CD4-positive, alpha-beta T cell treated with Interferon gamma for 1 hour (primary cell): Measurements from ENCODE around the gene SAMD3.
"Not testable (repeated sequence)": the region's sequence is repeated elsewhere in the genome, so short reads cannot be mapped to it uniquely, and the experiment has no call there.

Source experiments
- DNase-seq: peaks from one replicate; pipeline ENCODE4 v3.0.0-alpha.2; 2020

Gene SAMD3, protein sequence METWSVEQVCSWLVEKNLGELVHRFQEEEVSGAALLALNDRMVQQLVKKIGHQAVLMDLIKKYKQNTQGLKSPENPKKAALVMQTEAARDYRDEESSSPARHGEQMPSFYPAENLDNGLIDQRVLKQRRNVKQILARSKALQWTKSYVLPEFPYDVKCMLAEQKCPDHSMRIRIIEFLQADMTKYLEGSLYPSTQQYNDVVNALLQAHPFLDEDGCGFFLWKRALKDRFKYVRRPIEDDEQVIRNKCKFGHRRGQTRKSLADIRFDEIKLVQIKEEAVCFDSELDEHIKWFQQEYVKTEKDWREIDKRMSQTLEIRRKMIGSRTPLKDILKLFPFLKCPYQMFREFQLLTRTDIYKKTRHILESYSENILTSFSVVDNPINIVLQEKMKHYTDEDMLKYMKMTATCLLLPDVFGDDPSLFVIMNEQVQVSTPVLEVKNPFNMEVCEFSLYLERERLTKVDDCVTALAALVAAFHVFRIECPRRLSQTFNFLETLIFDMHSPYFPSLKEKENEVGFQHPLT

DNA sequence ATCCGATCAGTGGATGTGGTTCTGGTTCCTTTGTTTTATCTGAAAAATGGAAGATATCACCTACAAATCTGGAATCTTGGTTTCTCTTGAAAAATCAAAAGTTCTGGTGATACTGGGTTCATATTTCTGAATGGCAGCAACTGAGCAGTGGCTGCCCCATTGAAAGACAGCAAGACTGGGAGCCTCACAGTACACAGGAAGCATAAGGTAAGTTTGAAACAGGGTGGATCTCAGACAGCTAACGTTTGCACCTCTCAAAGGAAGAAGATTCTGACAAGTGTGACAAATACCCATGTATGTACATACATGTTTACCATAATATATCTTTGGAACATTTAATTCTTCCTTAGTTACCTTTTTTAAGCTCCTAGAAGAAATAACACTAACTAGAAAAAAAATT lies at the start of gene SAMD3:
TSS of gene SAMD3 (minus strand) at position 177 of the 400 bp plus-strand sequence. CDS start 7,678 bp downstream, outside the sequence.
- no peak for DNase-seq

DNA sequence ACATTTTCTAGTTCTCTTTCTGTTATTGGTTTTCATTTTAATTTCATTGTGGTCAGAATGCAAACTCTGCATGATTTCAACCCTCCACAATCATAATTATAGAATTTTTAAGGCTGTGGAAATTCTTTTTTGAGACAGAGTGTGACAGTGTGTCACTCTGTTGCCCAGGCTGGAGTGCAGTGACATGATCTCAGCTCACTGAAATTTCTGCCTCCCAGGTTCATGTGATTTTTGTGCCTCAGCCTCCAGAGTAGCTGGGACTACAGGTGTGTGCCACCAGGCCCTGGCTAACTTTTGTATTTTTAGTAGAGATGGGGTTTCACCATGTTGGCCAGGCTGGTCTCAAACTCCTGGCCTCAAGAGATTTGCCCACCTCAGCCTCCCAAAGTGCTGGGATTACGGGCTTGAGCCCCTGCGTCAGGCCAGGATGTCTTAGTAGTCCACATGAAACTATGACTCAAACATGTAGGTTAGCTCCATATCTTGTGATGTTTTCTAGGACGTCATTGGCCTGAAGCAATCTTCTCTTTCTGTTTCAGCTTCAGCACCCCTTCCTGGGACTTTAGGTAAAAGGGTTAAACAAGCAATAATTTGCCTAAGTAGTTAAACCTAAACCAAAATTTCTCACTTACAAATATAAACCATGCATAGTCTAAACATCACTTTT lies 47.4 kb upstream of the SAMD3 start:
- DNase-seq = no peak

GRCh38 chr6:130265553-130265952 lies 42.8 kb upstream of the SAMD3 start:
- DNase-seq = not testable (repeated sequence)

GRCh38 chr6:130262008-130262407 lies 39.3 kb upstream of the SAMD3 start:
- DNase-seq = no peak

- DNase-seq = not testable (repeated sequence)
These were observed 38.8 kb upstream of the SAMD3 start for GRCh38 chr6:130261558-130261957.

GRCh38 chr6:130260614-130261241 lies 38.0 kb upstream of the SAMD3 start:
- peak; percentile 22 for DNase-seq

- DNase-seq = peak; percentile 29
These were observed 37.3 kb upstream of the SAMD3 start for GRCh38 chr6:130260050-130260462.

DNA sequence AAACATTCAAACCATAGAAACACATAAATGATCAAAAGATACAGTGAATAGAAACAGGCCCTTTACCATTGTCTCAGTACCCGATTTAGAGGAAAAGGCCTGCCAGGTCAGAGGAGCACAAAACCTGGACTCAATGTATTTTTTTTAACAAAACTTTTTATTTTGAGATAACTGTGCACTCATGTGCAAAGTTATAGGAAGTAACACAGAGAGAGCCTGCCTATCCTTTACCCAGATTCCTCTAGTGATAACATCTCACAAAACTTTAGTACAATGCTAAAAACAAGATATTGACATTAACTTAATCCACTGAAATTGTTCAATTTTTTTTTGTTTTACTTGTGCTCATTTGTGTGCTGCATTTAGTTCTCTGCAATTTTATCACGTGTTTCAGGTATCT lies 36.8 kb upstream of the SAMD3 start:
- DNase-seq = no peak

DNA sequence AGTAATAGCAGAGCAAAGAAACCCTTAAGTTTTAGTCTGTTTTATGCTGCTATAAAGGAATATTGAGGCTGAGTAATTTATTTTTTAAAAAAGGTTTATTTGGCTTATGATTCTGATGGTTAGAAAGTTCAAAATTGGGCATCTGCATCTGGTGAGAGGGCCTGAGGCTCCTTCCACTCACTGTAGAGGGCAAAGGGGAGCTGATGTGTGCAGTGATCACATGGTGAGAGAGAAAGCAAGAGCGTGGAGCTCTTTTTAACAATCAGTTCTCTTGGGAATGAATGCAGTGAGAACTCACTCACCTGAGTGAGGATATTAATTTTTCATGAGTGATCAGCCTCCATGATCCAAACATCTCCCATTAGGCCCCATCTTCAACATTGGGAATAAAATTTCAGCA lies 36.4 kb upstream of the SAMD3 start:
- no peak for DNase-seq

DNA sequence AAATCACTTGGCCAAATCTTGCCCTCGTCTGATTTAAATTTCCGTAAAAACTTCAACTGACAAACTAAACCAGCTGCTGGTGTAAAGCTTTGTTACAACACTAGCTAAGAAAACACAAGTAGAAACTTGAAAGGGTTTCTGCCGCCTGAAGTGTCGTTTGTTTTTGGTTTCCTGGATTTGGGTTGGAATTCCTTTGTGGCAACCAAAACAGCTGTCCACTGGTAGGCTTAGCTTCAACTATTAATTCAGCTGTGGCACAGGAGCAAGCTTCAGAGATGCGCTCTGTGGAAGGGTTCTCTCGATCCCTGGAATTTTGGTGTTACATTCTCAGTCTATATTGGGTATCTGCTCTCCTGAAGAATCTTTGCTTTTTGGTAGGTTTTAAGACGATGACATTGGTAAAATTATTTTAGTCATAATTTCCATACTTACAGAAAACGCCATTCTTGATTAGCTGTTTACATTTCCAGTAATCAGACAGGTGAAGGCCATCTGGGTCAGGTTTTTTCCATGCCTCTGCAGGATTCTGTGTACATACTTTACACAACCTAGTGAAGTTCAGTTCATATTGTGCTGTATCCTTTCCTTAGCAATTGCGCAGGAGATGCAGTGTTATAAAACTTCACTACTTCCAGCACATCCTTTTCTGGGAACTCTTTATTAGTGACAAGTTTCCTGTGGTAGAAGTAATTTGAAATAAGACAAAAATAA lies 29.9 kb upstream of the SAMD3 start:
- no peak for DNase-seq

DNA sequence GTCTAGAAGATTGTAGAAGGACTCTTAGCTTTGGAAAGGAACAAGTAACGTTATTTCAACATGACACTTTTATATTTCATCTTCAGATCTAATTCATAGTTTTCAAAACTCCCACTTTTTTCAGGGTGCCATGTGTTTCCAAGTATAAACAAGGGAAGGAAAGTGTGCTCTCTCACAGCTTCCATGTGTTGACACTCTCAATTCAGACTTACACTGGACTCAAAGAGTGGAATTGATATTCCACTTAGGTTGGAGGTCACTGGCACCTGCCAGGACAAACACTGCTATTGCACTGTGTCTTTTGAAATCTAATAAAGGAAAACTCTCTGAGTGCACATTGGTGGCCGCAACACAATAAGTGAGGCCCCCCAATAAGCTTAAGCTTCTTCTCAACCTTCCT lies 22.5 kb upstream of the SAMD3 start:
- DNase-seq = no peak

- DNase-seq = no peak
These were observed 22.0 kb upstream of the SAMD3 start for GRCh38 chr6:130244728-130245127.

DNA sequence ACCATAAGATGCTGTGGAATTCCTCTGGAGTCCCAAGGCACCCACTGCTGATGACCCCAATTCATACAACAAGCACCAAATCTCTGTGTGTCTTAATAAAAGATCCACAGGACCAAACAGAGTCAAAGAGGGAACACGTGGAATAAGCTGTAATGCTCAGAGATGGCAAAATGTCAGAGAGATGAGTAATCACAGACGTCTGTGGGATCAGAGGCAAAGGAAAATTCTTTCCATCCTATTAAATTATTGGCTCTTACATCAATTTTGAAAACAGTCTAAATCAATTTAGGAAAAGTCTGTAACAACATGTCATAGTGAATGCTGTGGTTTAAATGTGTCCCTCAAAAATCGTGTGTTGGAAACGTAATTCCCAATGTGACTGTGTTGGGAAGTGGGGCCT lies 17.5 kb upstream of the SAMD3 start:
- no peak for DNase-seq

GRCh38 chr6:130239755-130240154 lies 17.0 kb upstream of the SAMD3 start:
- DNase-seq = no peak

- DNase-seq = no peak
These were observed 10.6 kb upstream of the SAMD3 start for GRCh38 chr6:130233330-130233729.

GRCh38 chr6:130230531-130230930 lies 7.8 kb upstream of the SAMD3 start:
- not testable (repeated sequence) for DNase-seq

DNA sequence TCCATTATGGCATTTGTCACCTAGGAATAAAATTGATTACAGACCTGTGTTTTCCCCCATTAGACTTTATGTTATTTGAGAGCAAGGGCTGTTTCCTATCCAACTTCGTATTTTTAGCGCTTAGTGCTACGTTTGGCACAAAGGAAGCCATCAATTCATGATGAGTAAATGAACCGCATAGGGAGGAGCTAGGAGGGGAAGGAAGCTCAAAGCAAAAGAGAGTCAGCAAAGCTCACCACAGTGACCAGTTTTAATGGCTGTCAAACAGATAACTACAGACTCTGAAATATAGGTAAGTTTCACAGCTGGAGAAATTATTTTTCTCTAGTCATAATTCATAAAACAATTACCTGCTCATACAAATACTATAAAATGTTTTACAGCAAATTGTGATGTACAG lies 6.9 kb upstream of the SAMD3 start:
- DNase-seq = no peak

- DNase-seq = peak; percentile 65
These were observed 757 bp upstream of the SAMD3 start for GRCh38 chr6:130223508-130223907.

DNA sequence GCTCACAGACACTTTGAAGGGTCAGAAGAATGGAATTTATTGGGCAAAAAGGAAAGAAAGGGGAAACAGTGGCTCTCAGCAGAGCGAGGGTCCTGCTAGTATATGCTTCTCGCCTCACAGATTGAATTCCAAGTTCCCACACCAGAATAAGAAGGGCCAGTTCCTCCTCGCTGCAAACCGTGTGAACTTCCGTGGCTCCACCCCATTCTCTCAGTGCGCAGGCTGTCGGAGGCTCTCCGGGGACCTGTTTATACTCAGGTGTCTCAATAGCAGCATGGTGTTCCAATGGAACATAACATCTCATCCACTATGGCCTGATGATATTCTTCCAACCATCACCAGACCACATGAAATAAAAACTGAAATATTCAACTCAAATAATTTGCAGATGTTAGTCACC lies 4.6 kb downstream of the SAMD3 start:
- no peak for DNase-seq

- no peak for DNase-seq
These were observed 6.1 kb downstream of the SAMD3 start for GRCh38 chr6:130216620-130217019.

DNA sequence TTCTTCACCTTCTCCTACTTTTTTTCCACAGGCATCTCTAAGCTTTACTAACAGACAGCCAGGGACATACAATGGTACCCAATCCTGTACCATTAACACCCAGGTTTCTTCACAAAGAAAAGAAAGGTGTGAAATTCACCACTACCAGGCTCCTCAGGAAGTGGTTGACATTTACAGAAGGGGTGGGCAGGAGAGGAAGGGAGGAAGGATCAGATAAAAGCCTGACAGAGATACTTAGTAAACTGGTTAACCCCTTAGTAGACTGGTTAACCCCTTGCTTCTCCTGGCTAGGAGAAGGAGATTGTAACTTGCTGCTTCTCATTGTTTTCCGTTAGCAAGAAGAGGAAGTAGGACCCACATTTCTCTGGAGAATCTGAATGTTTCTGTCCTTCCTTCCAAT lies 7.2 kb downstream of the SAMD3 start:
- DNase-seq = peak; percentile 23

DNA sequence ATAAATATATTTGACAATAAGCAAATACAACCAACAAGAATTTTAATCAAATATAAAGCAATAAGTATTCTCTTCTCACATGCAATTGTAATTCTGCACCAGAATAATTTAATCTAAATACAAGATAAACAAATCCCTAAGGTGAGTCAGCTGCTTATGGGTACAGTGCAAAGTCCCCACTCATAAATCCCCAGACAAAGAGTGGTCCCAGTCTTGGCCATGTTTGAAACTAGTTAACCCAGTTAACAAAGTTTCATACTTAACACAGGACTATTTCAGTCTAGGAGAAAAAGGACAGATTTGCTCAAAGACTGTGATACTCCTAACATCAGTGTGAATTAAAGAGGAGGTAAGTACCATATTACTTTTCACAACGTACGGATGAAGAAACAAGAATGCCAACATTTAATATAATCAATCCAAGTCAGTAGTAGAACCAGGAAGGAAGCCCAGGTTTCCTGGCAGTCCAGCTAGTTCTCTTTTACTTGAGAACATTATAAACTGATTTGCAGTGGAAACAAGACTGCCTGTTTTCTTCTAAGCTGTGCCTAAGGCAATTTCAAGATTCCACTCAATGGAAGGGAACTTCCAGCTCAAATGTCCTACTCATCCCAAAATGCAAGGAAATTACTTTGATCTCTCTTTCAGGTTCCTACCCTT lies 10.4 kb downstream of the SAMD3 start:
- no peak for DNase-seq
